ENCODE data around the gene OR7E24. TPM values are rescaled to one million over a fixed set of nuclear protein-coding genes. Genes with fewer than 3 reads are reported as not detected.
"Not testable (repeated sequence)": the region's sequence is repeated elsewhere in the genome, so short reads cannot be mapped to it uniquely, and the experiment has no call there.

OR7E24 gene
- total RNA-seq, result not detected in 2 replicates

DNA sequence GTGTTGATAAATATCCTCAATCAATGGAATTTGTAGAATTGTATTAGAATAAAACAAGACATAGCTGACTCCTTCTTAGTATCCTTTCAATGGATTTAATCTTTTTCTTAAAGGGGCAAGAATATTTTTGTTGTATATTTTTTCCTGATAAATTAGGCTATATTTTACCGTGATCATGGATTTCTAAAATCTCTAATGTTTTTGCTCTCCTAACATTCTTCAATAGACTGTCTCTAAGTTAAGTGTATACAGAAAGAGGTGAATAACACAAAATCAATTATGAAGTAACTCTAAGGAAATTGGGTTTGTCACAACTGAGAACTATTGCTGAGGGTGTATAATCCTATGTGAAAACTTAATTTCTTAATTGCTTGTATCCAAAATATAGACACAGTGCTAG, at the start of gene OR7E24:
Gene OR7E24 (plus strand): TSS at position 301 of the 400 bp plus-strand sequence. CDS start 114 bp downstream, outside the sequence.
- DNase-seq, result no peak

DNA sequence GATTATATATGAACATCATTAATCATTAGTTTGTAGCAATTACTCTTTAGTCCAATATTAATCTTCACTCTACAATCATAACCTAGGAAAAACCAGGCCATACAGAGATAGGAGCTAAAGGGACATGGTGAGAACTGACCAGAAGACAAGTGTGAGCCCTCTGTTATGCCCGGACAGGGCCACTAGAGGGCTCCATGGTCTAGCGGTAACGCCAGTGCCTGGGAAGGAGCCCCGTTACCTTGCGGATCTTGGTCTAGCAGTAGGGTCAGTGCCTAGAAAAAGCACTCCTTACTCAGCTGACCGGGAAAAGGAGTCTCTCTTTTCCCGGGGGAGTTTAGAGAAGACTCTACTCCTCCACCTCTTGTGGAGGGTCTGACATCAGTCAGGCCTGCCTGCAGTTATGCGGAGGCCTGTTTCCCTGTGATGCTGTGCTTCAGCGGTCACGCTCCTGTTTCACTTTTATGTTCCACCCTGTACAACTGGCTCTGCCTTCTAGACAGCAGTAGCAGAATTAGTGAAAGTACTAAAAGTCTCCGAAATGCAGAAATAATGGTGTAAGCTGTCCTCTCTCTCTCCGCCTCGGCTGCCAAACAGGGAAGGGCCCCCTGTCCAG, 45.1 kb upstream of the OR7E24 start:
- peak; percentile 74 for DNase-seq

DNA sequence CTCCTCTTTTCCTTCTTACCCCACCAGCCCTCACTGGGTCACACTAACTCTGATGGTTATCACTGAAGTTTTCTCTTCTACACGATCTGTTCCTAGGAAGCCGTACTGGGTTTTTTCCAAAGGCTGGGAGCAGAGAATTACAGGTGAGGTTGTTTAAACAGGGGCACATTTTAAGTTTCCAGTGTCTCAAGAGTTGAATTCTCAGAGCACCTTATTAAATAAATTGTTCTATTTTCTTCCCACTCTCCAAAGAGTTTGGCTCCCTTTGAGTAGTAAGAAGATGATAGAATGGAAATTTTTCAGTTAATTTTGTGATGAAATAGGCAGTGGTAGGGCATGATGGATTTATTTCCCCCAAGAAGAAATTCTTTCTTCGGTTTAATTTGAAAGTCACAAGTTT, 31.2 kb upstream of the OR7E24 start, which contains the start of gene OR7D4:
Gene OR7D4 (minus strand): TSS at position 101 of the 400 bp plus-strand sequence. CDS start 4,752 bp downstream, outside the sequence.
- DNase-seq, result no peak

DNA sequence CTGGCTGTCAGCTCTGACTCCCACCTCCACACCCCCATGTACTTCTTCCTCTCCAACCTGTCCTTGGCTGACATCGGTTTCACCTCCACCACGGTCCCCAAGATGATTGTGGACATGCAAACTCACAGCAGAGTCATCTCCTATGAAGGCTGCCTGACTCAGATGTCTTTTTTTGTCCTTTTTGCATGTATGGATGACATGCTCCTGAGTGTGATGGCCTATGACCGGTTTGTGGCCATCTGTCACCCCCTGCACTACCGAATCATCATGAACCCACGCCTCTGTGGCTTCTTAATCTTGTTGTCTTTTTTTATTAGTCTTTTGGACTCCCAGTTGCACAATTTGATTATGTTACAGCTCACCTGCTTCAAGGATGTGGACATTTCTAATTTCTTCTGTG, 506 bp downstream of the OR7E24 start:
- no peak for DNase-seq

DNA sequence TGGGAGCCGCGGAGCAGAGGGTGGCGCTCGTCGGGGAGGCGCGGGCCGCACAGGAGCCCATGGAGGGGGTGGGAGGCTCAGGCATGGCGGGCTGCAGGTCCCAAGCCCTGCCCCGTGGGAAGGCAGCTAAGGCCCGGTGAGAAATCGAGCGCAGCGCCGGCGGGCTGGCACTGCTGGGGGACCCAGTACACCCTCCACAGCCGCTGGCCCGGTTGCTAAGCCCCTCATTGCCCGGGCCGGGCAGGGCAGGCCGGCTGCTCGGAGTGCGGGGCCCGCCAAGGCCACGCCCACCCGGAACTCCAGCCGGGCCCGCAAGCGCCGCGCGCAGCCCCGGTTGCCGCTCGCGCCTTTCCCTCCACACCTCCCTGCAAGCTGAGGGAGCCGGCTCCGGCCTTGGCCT, 32.8 kb downstream of the OR7E24 start:
- not testable (repeated sequence) for DNase-seq

DNA sequence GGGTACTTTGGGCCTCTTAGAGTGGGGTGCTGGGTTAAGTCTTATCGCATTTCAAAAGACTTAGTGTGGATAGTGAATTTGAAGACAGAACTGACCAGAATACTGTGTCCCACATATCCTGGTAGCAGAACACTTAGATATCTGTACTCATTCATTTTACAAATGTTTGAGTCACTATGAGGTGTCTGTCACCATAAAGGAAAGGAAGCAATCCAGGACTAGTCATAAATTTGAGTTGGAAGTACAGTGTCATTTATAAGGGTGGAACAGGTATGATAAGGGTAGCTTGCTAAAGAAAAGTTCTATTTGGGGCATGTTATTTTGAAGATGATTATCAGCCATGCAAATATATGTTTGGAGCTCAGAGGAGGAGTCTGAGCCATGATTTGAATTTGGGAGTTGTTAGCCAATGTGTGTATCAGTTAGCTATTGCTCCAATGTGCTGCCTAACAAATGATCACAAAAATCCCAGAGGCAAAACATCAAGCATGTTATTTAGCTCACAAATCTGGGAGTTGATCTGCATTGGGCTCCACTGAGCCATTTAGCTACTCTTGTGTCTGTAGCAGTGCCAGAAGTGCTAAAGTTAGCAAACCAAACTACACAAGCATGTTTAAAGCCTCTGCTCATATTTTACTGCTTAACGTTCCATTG, 38.6 kb downstream of the OR7E24 start:
- no peak for DNase-seq

DNA sequence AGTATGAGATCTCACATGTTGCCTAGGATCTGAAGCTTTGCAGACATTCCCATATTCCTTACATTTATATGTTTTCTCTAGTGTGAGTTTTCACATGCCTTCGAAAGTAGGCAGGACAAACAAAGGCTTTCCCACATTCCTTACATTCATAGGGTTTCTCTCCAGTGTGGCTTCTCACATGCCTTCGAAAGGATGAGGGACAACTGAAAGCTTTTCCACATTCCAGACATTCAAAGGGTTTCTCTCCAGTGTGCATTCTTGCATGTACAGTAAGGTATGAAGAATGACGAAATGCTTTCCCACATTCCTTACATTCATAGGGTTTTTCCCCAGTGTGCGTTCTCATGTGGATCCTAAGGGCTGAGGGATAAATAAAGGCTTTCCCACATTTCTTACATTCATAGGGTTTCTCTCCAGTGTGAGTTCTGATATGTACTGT, 44.7 kb downstream of the OR7E24 start:
- DNase-seq, result no peak

DNA sequence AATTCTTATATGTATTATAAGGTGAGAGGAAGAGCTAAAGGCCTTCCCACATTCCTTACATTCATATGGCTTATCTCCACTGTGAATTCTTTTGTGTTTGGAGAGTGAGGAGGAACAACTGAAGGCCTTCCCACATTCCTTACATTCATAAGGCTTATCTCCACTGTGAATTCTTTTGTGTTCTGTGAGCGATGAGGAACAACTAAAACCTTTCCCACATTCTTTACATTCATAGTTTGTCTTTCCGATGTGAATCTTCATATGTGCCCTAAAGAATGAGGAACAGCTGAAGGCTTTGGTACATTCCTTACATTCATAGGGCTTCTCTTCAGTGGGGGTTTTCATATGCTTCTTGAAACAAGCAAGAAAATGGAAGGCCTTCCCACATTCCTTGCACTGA, 45.6 kb downstream of the OR7E24 start:
- DNase-seq, result no peak

Other genes with a start within 250 kb of the OR7E24 start
- gene MUC16, start 240.5 kb upstream of the OR7E24 start, total RNA-seq, result under 0.01 TPM in 1 of 2 replicates, not detected in the other
- not detected in 2 replicates for gene OR1M1, start 163.9 kb upstream of the OR7E24 start, total RNA-seq
- not detected in 2 replicates for gene OR7G2, start 143.5 kb upstream of the OR7E24 start, total RNA-seq
- not detected in 2 replicates for gene OR7G1, start 135.2 kb upstream of the OR7E24 start, total RNA-seq
- gene OR7G3, start 124.0 kb upstream of the OR7E24 start, total RNA-seq, result not detected in 2 replicates
- gene ZNF317, start 110.5 kb upstream of the OR7E24 start, total RNA-seq, result 15.0 and 17.6 TPM in 2 replicates
- gene OR7D2, start 72.0 kb upstream of the OR7E24 start, total RNA-seq, result under 0.01 TPM in 1 of 2 replicates, not detected in the other
- gene OR7D4, start 31.3 kb upstream of the OR7E24 start, total RNA-seq, result not detected in 2 replicates
- 7.2 and 9.4 TPM in 2 replicates for gene ZNF699, start 58.9 kb downstream of the OR7E24 start, total RNA-seq
- 13.2 and 25.7 TPM in 2 replicates for gene ZNF559, start 73.2 kb downstream of the OR7E24 start, total RNA-seq
- 1.4 and 3.1 TPM in 2 replicates for gene ZNF177, start 112.1 kb downstream of the OR7E24 start, total RNA-seq
- 10.1 and 15.5 TPM in 2 replicates for gene ZNF266, start 184.6 kb downstream of the OR7E24 start, total RNA-seq
- gene ZNF560, start 247.7 kb downstream of the OR7E24 start, total RNA-seq, result 0.14 and 0.68 TPM in 2 replicates